GM19025 (cell line): ENCODE results near the gene ZNF664.

Source experiments
- ATAC-seq: cut with Tn5 transposase; IDR thresholded peaks from one replicate; pipeline ENCODE4 v1.9.1; 2021; ENCODE audit warnings: mild to moderate bottlenecking, low read depth, moderate library complexity; ENCODE audit not compliant: unreplicated experiment

ZNF664 gene

DNA sequence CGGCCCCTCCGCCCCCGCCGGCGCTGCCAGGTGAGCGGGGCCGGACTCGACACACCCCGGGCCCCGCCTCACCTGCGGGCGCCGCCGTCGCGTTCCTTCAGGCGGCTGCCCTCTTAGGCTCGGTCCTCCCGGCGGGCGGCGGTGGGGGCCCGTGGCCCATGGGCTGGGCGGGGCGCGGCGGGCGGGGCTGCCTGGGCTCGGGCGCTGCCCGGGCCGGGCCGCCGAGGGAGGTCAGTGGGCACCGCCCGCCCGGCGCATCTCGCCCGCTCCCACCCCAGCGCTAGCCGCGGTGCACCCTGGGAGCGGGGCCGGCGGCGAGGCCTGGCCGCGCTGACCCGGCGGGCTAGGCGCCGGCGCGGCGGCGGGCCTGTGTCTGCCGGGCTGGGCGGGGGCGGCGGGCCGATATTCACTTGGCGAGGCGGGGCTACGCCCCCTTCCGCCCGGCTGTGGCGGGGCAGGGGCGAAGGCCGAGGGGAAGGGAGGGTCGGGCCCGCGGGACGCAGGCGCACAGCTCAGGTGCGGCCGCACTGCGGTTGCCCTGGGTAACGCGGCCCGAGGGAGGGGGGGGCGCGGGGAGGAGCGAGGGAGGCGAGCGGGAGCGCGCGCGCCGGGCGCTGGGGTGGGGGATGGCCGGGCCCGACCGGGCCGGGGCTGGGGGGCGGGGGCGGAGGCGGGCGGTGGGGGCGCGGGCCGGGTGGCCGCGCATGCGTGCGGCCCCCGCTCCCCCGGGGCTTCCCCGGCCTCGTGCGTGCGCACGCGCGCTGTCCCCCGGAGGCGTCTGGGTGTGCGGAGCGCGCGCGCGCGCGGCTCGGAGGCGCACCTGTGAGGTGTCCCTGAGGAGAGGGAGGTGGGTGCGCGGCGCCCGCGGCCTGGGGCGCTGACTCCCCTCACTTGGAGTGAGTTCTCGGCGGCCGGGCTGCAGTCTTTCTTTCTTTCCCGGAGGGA is at the start of gene ZNF664, which contains the start of gene CCDC92:
TSS of gene ZNF664 (plus strand) at position 759 of the 945 bp plus-strand sequence. CDS start 38,930 bp downstream, outside the sequence.
TSS of gene CCDC92 (minus strand) at position 375 of the 945 bp plus-strand sequence. CDS start 28,526 bp downstream, outside the sequence.
- ATAC-seq, result peak; percentile 81

DNA sequence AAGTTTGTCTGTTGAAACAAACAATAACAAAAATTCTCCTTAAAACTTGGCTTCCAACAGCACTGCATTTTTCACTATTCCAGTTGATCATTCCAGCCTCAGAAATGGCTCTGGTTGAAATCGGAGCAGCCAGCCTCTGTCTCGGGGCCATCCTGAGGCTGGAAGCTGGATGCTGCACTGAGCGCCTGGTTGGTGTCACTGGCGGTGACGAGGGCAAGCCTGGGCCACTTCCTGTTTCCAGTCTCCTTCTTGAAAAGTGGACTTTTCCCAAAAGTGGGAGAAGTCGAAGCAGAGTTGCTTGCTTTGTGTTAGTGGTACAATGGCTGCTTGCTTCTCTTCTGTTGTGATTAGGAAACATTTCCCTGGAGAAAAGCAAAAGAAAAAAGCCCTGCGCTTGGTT is 49.1 kb upstream of the ZNF664 start:
- no peak for ATAC-seq

DNA sequence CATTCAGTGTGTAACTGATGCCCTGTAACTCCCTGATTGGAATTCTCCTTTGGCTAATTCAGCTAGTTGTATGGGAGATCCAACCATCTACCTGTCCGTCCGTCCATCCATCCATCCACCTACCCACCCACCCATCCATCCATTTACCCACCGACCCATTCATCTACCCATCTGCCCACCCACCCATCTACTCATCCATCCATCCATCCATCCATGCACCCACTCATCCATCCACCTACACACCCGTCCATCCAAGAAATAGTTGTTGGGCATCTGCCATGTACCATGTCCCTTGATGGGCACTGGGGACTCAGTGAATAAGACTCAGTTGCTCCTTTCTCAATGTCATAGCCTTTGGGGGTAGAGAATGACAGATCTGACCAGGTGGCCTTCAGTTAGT is 48.5 kb upstream of the ZNF664 start:
- no peak for ATAC-seq

DNA sequence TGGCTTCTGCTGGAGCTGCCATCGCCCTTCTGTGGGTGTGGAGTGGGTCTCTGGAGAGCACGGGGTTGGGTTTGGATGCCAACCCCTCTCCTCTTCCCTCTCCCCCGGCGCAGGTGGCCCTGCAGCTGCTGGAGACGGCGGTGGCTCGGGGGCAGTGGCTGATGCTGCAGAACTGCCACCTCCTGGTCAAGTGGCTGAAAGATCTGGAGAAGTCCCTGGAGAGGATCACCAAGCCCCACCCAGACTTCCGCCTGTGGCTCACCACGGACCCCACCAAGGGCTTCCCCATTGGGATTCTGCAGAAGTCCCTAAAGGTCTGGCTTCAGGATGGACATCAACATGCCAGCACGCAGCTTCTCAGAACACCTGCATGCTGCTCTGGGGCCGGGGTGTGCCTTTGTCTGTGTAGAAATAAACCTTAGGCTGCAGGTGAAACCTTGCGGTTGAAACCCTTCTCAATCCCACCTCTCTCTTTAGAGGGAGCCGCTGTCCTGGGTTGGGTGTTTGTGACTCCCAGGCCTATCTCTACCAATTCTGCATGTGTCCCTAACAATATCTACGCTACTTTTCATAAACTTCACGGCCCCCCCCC is 44.6 kb upstream of the ZNF664 start:
- no peak for ATAC-seq

DNA sequence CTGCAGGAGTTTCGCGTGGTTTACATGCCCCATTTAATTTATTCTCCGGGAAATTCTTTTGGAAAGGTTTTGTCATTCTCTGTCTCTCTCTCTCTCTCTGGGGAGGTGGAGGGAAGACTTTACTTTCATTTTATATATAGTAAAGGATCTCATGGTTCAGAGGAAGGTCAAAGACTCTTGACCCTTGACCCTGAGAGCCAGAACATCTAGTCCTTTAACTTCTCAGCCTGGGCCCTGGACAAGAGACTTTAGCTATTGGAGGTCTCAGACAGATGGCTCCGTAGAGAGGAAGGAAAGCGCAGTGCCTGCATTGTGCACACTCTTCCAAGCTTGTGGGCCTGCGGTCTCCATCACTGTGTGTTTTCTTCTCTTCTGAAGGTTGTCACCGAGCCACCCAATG is 44.1 kb upstream of the ZNF664 start:
- ATAC-seq, result no peak

DNA sequence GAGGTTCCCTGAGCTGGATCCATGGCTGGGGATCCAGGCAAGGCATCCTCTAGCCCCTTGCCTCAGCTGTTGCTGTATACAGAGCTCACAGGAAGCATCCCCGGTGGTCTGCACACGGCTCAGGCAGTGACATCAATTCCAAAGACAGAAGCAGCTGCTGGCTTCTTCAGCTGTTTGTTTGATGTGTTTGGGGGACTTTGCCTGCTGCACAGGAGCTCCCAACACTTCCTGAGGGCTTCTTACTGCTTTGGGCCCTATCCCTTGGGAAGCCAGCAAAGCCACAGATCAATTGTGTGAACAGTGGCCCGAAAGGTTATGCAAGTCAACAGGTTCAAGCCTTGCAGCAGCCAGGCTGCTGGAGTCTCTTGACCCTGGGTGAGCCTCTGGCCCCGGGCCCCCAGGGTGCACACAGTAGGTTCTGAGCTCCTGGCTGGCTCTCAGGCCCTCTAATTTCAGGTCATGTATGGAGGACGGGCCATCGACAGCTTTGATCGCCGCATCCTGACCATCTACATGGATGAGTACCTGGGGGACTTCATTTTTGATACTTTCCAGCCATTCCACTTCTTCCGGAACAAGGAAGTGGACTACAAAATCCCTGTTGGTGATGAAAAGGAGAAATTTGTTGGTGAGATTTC is 43.0 kb upstream of the ZNF664 start:
- no peak for ATAC-seq

DNA sequence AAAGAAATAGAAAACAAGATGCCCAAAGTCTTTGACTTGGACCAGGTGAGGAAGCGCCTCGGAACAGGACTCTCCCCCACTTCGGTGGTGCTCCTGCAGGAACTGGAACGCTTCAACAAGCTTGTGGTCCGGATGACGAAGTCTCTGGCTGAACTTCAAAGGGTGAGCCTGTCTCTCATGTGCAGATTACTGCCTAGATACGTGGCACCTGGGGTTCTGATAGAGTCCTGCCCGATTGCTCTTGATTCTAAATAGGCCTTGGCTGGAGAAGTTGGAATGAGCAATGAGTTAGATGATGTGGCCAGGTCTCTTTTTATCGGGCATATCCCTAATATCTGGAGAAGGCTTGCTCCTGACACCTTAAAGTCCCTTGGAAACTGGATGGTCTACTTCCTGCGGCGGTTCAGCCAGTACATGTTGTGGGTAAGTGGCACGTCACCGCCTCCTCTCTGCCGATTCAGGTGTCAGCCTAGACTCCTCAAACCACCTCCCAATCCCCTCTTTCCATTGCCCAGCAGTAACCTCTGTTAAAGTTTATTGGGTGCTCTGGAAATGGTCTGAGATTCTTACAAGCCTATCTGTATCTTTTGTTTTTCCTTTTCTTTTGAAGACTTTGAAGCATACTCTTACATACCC is 41.2 kb upstream of the ZNF664 start:
- no peak for ATAC-seq

DNA sequence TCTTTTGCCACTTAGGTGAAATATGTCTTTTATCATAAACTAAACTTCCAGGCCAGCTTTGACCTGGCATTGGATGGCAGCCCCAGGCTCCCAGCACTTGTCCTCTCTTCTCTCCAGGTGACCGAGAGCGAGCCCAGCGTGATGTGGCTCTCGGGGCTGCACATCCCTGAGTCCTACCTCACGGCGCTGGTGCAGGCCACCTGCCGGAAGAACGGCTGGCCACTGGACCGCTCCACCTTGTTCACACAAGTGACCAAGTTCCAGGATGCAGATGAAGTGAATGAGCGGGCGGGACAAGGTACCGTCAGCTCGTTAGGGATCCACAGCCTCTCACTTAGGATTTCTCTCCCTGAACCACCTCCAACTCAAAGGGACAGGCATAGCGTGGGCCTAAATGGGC is 39.8 kb upstream of the ZNF664 start:
- ATAC-seq, result no peak

DNA sequence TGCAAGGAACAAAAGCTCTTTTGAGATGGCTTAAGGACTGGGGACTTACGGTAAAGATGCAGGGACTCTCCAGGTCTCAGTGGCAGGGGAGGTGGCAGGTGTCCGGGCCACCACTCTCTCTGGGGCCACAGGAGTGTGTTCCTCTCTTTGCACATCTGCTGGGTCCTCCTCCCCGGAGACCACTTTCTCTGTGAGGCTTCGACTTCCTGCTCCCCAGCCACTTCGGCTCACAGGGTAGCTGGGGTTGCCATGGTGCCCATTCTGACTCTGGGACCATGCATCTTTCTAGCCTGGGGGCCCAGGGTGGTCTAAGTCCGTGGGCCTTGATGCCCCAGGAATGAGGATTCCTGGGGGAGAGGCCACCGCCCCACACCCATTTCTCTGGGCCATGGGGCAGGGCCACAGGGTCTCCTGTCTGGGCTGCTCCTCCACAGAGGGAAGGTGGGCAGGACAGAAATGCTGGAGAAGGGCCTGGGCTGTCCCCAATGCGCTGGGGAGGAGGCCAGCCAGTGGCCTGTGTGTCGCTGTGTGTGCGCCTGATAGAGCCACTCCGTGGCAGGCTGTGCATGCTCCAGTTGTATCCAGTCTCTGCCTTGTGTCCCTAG is 38.9 kb upstream of the ZNF664 start:
- ATAC-seq, result no peak

DNA sequence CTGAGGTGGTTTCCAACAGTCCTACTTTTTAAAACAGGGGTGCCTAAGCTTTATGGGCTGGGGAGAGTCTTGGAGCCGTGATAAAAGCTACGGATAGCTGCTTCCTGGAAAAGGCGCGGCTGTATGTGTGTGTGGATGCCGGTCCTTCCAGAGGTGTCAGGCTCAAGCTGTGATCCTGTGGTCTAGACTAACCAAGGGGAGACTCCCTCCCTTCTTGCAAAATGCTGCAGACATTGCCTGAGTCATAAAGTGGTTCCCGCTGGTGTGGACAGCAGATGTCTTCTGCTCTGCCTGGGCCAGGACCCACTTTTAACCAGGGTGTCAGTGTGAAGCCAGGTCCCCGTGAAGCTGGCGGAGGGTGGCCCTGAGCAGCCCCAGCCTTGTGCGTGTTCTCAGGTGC is 38.2 kb upstream of the ZNF664 start:
- no peak for ATAC-seq

DNA sequence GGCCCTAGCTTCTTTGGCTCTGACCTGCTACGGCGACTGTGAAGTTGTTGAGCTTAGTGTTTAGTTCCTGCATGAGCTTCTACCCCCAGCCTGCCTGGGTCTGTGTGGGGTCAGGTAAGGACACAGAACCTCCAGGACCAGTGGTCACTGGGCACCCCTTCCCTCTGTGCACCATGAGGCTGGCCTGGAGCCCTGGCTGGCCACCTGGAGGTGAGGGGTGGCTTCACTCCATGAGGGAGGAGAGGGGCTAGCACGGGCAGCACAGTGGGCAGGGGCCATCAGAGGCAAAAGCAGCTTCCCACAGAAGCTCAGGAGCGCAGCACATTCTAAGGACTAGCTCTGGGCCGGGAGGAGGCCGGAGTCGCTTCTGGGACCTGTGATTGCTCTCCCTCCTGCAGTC is 37.1 kb upstream of the ZNF664 start:
- ATAC-seq, result no peak

DNA sequence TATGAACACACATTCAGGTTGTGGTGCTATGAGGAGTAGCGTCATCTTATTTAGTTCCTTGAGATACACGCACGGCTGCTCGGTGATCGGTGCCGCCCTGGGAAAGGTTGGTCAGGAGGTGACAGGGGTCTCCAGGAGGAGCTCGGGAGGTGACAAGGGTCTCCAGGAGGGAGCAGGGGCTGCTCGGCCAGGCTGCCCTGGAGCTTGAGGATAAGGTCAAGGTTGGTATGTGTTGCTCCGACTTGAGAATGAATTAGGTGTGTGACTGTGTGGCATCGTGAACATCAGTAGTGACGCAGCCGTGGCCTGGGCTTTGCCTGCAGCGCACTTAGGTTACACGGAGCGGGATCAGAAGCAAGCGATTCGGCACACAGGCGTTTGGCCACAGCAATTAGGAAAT is 36.5 kb upstream of the ZNF664 start:
- ATAC-seq, result no peak

DNA sequence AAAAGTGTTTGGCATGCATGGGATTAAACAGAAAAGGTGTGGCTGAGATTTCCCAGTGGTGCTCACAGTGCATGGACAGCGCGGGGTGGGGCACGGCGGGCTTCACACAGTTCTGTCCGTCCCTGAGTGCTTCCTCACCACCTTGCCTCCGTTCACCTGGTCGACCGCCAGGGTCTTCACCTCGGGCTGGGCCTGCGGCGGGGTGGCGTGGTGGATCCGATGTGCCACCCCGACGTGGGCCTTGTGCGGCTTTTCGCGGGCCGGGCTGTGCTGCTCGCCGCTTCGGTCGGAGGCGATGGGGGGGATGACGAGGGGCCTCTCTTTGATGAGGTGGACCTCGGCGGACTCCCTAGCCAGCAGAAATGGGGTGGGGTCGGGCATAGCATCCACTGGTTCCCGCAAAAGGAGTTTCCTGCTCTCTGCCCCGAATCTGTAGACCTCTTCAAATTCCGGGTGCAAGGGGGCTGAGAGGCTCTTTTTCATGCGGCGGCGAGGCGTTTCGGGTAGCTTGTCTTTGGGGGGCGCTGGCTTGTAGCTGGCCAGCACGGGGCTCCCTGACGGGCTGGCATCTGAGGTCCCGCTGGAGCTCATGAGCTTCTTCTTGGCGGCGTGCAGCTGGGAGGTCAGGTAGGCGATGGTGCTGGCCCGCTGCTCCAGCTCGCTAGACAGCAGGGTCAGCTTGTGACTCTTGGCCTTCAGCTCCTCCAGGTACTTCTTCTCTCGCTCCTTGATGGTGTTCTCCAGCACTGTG is 35.9 kb upstream of the ZNF664 start:
- ATAC-seq, result no peak

DNA sequence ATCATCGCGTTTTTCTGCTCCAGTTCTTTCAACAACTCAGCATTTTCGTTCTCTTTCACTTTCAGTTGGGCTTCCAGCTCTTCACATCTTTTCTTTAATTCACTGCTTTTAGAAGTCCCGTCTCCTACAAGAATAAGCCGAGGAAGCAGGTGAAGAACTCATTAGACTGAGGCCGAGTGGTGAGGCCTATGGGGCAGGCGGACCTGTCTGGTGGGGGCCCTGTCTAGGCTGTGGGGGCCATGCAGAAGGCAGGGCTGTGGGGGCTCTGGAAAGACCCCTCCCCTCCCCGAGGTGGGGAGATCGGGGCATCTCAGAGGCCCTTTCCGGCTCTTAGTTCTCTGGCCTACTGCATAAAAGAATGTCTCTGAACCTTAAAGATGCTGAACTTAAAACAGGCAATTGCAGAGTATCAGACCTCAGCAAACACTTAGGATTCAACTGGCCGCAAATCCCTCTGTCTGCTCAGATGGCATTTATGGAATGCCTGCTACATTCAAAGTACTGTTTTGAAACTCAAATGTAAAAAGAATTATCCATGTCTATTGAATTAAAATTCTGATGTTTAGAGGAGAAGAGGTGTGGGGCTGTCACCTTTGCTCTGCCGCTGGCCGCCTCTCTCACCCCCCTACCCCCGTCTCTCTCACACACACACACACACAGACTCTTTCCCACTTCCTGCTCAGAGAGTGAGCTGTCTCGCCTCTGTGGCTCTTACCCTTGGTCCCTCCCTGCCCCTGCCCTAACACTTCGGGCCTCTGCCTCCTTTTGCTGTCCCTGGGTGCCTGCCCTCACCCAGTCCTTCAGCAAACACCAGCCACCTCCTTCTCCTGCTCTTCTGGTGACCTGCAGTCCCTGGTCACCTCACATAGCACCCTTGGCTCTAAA is 35.1 kb upstream of the ZNF664 start:
- no peak for ATAC-seq

DNA sequence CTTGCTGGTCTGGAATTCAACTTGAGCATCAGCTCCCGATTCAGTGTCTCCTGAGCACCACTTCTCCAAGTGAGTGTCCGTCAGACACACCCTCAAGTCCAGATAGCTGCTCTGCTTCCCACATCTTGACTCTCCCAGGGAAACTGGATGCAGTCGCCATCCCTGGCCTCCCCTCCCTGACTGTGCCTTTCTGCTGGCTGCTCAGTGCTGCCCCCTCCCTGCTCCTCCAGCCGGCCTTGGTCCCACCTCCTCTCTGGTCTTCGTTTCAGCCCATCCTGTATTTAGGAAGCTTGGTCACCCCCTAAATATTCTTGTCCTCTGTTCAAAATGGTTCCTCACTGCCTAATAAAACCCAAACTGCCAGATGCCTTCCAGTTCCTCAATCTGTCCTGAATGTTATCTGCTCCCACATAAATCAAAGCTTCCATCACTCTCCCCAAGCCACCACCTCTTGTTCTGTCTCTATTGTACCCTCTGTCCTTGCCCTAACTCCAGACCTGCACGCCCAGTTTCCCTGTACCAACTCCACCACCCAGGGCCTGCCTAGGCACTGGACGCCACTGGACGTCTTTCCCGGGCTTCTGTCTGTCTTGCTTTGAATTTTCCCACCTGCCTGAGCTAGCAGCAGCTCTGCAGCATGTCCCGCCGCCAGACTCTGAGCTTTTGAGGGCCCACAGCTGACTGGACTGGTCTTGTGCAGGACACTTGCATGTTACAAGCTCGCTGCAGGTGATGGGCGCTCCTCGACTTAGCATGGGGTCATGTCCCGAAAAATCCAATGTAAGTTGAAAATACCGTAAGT is 34.1 kb upstream of the ZNF664 start:
- ATAC-seq, result no peak

DNA sequence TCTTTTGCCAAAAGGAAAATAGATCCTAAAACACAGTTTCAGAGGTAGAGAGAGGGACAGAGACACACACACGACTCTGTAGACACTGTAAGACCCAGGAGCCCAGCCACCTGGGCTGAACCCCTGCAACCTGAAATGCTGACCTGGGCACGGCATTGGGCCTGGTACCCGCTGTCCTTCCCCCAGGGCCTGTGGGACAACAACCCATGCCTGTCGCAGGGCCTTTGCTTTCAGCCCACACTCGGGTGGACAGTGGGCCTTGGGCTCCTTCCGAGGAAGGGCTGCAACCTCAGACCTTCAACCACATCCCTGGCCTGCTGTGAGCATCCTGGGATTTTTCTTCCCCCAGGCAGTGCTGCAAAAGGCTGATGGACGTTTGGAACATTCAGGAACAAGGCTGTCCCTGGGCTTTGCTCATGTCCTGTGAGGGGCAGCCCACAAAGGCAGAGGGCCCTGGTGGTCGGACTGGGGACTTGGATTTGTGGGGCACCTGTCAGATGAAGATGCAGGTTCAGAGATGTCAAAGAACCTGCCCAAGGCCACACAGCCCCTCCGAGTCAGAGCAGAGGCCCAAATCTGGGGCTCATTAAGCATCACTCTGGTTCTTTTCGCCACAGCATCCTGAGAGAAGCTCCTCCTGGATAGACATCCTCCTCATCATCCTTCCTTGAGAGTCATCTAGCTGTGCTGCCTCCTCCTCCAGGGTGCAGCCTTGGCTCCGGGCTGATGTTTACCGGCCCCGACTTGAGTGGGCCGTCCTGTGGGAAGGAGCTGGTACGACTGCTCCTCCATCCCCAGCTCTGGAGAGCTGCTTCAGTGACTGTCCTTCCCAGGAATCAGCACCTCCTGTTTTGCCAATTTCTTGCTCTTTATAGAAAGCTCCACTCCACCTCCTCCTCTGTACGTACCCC is 33.0 kb upstream of the ZNF664 start:
- no peak for ATAC-seq

DNA sequence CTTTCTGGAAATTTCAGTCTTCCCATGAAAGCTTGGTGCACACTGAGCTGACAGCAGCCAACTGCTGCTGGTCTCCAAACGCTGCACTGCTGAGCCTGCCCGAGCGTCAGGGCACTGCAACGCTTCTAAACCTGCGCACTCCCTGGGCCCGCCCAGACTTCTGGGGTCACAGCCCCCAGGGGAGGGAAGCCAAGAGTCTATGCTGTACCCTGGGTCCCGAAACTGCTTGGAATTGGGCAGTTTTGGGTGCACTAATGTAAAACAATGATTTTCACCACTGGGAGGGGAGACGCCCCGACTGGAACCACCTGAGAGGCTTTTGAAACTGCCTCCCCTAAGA is 32.4 kb upstream of the ZNF664 start:
- no peak for ATAC-seq
